NCI-H82 treated with DMSO at 0.1 percent for 48 hours (cell line): ENCODE results near the gene ADAMTS15.

Source experiments
- DNase-seq: peaks from one replicate; lab custom pipeline; 2025; ENCODE audit not compliant: unreplicated experiment; lab: John Stamatoyannopoulos, UW

Gene ADAMTS15

GRCh38 chr11:130418210-130418609 lies 30.2 kb upstream of the ADAMTS15 start:
- DNase-seq, result no peak

- DNase-seq, result no peak
Observed at GRCh38 chr11:130418756-130419155, 29.7 kb upstream of the ADAMTS15 start.

GRCh38 chr11:130420478-130421198 lies 27.8 kb upstream of the ADAMTS15 start:
- no peak for DNase-seq

GRCh38 chr11:130421199-130421585 lies 27.3 kb upstream of the ADAMTS15 start:
- no peak for DNase-seq

GRCh38 chr11:130421697-130422096 lies 26.7 kb upstream of the ADAMTS15 start:
- DNase-seq, result no peak

- DNase-seq, result no peak
Observed at GRCh38 chr11:130422251-130422995, 26.0 kb upstream of the ADAMTS15 start.

GRCh38 chr11:130423541-130424142 lies 24.8 kb upstream of the ADAMTS15 start:
- DNase-seq, result no peak

- DNase-seq, result no peak
Observed at GRCh38 chr11:130424613-130425140, 23.8 kb upstream of the ADAMTS15 start.

GRCh38 chr11:130425156-130425555 lies 23.3 kb upstream of the ADAMTS15 start:
- no peak for DNase-seq

- no peak for DNase-seq
Observed at GRCh38 chr11:130426223-130426836, 22.1 kb upstream of the ADAMTS15 start.

GRCh38 chr11:130426837-130427341 lies 21.6 kb upstream of the ADAMTS15 start:
- DNase-seq, result no peak

- peak; percentile 10 for DNase-seq
Observed at GRCh38 chr11:130427581-130428315, 20.7 kb upstream of the ADAMTS15 start.

GRCh38 chr11:130428316-130429119 lies 19.9 kb upstream of the ADAMTS15 start, which contains the start of gene ADAMTS8:
TSS of gene ADAMTS8 (minus strand) at chr11:130428609. CDS start at chr11:130428286, 323 bp downstream.
- DNase-seq, result no peak

- no peak for DNase-seq
Observed at GRCh38 chr11:130429120-130429681, 19.2 kb upstream of the ADAMTS15 start.

- no peak for DNase-seq
Observed at GRCh38 chr11:130429983-130430382, 18.5 kb upstream of the ADAMTS15 start.

GRCh38 chr11:130431331-130431773 lies 17.1 kb upstream of the ADAMTS15 start:
- no peak for DNase-seq

- no peak for DNase-seq
Observed at GRCh38 chr11:130431801-130432200, 16.6 kb upstream of the ADAMTS15 start.

- DNase-seq, result no peak
Observed at GRCh38 chr11:130433357-130433756, 15.1 kb upstream of the ADAMTS15 start.
